Measurements from ENCODE around the gene IFRD2. TPM values are rescaled to one million over a fixed set of nuclear protein-coding genes. Genes with fewer than 3 reads are reported as not detected.

IFRD2 gene
- total and polyA plus RNA-seq, 2 of the 13 experiments (the other 11 are each of a cell fraction or from before 2014, with no cell fraction given), result 32.8 to 96.1 TPM

DNA sequence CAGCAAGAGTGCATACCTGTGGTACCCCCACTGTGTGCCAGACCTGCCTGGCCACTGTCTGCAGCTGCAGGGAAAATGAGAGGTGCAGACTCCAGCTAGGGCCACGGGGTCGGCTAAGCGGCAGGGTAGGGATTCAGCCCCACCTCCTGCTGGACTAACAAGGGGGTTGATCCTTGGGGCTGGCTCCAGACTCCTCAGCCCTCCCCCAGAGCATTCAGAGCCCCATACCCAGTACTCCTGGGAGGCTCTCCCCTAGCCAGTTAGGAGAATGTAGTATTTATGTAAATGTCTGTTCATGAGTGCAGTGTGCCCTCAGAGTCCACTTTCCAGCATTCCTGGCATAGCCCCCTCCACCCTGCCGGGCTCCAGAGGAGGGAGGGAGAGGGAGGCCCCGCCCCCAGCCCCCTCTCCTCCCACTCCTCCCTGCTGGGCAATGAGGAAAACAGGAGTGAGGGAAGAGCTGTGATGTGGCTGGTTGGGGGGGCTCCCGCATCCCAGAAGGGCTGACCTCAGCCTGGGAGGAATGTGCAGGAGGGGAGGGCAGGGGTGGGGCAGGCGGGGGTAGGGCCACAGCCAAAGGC is 27.8 kb downstream of the IFRD2 start (continued):
- TF ChIP-seq ZFY (CRISPR knock-in tag; IDR thresholded peaks at IDR 0.05), result peak; percentile 15; the same call in 1 of the 2 replicates
- no peak for TF ChIP-seq TAF15 (IDR thresholded peaks at IDR 0.05; ENCODE audit: low read depth, low read length, poor library complexity, severe bottlenecking)
- TF ChIP-seq SIX4 (CRISPR knock-in tag; IDR thresholded peaks at IDR 0.05), result 0 out of 2 replicates have a peak, but pooled peaks have one; percentile 21
- TF ChIP-seq ZNF792 (CRISPR knock-in tag; IDR thresholded peaks at IDR 0.05), result peak; percentile 82; the same call in 1 of the 2 replicates
- TF ChIP-seq, protein P1, sequence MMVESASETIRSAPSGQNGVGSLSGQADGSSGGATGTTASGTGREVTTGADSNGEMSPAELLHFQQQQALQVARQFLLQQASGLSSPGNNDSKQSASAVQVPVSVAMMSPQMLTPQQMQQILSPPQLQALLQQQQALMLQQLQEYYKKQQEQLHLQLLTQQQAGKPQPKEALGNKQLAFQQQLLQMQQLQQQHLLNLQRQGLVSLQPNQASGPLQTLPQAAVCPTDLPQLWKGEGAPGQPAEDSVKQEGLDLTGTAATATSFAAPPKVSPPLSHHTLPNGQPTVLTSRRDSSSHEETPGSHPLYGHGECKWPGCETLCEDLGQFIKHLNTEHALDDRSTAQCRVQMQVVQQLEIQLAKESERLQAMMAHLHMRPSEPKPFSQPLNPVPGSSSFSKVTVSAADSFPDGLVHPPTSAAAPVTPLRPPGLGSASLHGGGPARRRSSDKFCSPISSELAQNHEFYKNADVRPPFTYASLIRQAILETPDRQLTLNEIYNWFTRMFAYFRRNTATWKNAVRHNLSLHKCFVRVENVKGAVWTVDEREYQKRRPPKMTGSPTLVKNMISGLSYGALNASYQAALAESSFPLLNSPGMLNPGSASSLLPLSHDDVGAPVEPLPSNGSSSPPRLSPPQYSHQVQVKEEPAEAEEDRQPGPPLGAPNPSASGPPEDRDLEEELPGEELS (CRISPR knock-in tag; IDR thresholded peaks at IDR 0.05), result peak; percentile 45
- TF ChIP-seq, protein P2, sequence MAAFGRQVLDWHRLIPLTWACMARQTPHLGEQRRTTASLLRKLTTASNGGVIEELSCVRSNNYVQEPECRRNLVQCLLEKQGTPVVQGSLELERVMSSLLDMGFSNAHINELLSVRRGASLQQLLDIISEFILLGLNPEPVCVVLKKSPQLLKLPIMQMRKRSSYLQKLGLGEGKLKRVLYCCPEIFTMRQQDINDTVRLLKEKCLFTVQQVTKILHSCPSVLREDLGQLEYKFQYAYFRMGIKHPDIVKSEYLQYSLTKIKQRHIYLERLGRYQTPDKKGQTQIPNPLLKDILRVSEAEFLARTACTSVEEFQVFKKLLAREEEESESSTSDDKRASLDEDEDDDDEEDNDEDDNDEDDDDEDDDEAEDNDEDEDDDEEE (CRISPR knock-in tag; IDR thresholded peaks at IDR 0.05), result 0 out of 2 replicates have a peak, but pooled peaks have one; percentile 8
- TF ChIP-seq ZNF543 (CRISPR knock-in tag; IDR thresholded peaks at IDR 0.05), result 0 out of 2 replicates have a peak, but pooled peaks have one; percentile 45
- peak; percentile 18; the same call in 1 of the 2 replicates for TF ChIP-seq LCORL (IDR thresholded peaks at IDR 0.05)
- peak; percentile 67 for TF ChIP-seq LCORL (CRISPR knock-in tag; IDR thresholded peaks at IDR 0.05)
- TF ChIP-seq, protein P3, sequence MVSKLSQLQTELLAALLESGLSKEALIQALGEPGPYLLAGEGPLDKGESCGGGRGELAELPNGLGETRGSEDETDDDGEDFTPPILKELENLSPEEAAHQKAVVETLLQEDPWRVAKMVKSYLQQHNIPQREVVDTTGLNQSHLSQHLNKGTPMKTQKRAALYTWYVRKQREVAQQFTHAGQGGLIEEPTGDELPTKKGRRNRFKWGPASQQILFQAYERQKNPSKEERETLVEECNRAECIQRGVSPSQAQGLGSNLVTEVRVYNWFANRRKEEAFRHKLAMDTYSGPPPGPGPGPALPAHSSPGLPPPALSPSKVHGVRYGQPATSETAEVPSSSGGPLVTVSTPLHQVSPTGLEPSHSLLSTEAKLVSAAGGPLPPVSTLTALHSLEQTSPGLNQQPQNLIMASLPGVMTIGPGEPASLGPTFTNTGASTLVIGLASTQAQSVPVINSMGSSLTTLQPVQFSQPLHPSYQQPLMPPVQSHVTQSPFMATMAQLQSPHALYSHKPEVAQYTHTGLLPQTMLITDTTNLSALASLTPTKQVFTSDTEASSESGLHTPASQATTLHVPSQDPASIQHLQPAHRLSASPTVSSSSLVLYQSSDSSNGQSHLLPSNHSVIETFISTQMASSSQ (IDR thresholded peaks at IDR 0.05; ENCODE audit: low read depth), result no peak; the same call in 1 of the 2 replicates
- TF ChIP-seq, protein P3 (CRISPR knock-in tag; IDR thresholded peaks at IDR 0.05; ENCODE audit: borderline replicate concordance), result peak; percentile 21; the same call in 1 of the 2 replicates
- TF ChIP-seq, protein P4, sequence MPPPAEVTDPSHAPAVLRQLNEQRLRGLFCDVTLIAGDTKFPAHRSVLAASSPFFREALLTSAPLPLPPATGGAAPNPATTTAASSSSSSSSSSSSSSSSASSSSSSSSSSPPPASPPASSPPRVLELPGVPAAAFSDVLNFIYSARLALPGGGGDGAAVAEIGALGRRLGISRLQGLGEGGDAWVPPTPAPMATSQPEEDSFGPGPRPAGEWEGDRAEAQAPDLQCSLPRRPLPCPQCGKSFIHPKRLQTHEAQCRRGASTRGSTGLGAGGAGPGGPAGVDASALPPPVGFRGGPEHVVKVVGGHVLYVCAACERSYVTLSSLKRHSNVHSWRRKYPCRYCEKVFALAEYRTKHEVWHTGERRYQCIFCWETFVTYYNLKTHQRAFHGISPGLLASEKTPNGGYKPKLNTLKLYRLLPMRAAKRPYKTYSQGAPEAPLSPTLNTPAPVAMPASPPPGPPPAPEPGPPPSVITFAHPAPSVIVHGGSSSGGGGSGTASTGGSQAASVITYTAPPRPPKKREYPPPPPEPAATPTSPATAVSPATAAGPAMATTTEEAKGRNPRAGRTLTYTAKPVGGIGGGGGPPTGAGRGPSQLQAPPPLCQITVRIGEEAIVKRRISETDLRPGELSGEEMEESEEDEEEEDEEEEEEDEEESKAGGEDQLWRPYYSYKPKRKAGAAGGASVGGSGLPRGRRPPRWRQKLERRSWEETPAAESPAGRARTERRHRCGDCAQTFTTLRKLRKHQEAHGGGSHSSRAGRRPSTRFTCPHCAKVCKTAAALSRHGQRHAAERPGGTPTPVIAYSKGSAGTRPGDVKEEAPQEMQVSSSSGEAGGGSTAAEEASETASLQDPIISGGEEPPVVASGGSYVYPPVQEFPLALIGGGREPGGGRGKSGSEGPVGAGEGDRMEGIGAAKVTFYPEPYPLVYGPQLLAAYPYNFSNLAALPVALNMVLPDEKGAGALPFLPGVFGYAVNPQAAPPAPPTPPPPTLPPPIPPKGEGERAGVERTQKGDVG (CRISPR knock-in tag; IDR thresholded peaks at IDR 0.05; ENCODE audit: borderline replicate concordance), result 0 out of 2 replicates have a peak, but pooled peaks have one; percentile 34
- TF ChIP-seq ZSCAN31 (CRISPR knock-in tag; IDR thresholded peaks at IDR 0.05; ENCODE audit: low read depth), result 0 out of 2 replicates have a peak, but pooled peaks have one; percentile 24
- TF ChIP-seq ZKSCAN1 (IDR thresholded peaks at IDR 0.05; ENCODE audit: low read length), result 0 out of 2 replicates have a peak, but pooled peaks have one; percentile 53
- TF ChIP-seq ZNF780A (CRISPR knock-in tag; IDR thresholded peaks at IDR 0.05), result no peak
- TF ChIP-seq REPIN1 (CRISPR knock-in tag; IDR thresholded peaks at IDR 0.05; ENCODE audit: borderline replicate concordance, low read depth), result 0 out of 2 replicates have a peak, but pooled peaks have one; percentile 11
- 0 out of 2 replicates have a peak, but pooled peaks have one; percentile 30 for TF ChIP-seq TBX3 (IDR thresholded peaks at IDR 0.05; ENCODE audit: borderline replicate concordance)
- peak; percentile 59; the same call in 1 of the 2 replicates for TF ChIP-seq SOX5 (CRISPR knock-in tag; IDR thresholded peaks at IDR 0.05; ENCODE audit: borderline replicate concordance)
- TF ChIP-seq KLF16 (CRISPR knock-in tag; IDR thresholded peaks at IDR 0.05), result peak in 1 of 2 experiments; percentile 38; a peak in 1 of 4 replicates

Measured in HepG2 (cell line).